Measurements from ENCODE around the gene TBL1X.
A peak's percentile ranks its signal among the peaks of the same experiment; 100 is the strongest.

TBL1X gene

DNA sequence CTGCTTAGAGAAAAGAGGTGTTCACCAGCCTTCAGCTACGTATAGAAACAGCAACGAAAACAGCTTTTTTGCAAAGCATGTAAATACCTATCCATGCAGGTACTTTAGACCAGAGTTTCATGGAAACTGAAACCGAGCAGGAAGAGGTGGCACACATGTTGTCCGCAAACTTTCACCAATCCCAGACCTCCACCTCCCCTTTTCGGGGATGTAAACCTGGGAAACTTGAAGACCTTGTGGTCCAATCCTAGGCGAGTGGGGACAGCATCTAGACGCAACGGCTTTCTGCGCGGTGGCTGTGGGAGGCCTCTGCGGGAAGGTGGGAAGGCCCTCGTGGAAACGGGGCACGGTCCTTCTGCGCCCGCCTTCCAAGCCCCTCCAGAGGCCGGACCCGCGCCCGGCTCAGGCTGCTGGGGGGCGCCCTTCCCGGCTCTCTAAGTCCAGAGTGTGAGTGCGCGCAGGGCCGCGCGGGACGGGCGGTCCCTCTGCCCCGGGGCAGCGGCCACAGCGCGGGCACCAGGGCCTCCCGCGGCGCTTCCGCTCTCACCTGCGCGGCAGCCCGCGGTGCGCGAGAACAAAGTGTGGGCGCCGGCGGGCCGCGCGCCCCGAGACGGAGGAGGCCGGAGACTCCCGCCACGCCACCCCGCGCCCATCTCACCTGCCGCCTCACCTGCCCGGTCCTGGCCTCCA, 320.5 kb downstream of the TBL1X start:
- Histone ChIP-seq H3K4me1 (ENCODE audit: insufficient read depth, low read length) (peaks cover 22% of the 10 kb centered on the region; the same call in 1 of the 2 replicates), H3K9me3 (ENCODE audit: insufficient read depth, low read depth, low read length) (no peaks in the 10 kb centered on the region), H3K36me3 (ENCODE audit: insufficient read depth, low read depth, low read length) (no peaks in the 10 kb centered on the region), H3K27me3 (ENCODE audit: insufficient read depth, low read length) (peaks cover 12% of the 10 kb centered on the region; the same call in 1 of the 2 replicates), H3K9ac (ENCODE audit: low read depth, low read length) (no peak overlapping the region; the same call in 1 of the 2 replicates), H3K27ac (ENCODE audit: low read length) (no peak overlapping the region), H3K4me3 (ENCODE audit: low read length) (peak overlapping the region; percentile 68)

DNA sequence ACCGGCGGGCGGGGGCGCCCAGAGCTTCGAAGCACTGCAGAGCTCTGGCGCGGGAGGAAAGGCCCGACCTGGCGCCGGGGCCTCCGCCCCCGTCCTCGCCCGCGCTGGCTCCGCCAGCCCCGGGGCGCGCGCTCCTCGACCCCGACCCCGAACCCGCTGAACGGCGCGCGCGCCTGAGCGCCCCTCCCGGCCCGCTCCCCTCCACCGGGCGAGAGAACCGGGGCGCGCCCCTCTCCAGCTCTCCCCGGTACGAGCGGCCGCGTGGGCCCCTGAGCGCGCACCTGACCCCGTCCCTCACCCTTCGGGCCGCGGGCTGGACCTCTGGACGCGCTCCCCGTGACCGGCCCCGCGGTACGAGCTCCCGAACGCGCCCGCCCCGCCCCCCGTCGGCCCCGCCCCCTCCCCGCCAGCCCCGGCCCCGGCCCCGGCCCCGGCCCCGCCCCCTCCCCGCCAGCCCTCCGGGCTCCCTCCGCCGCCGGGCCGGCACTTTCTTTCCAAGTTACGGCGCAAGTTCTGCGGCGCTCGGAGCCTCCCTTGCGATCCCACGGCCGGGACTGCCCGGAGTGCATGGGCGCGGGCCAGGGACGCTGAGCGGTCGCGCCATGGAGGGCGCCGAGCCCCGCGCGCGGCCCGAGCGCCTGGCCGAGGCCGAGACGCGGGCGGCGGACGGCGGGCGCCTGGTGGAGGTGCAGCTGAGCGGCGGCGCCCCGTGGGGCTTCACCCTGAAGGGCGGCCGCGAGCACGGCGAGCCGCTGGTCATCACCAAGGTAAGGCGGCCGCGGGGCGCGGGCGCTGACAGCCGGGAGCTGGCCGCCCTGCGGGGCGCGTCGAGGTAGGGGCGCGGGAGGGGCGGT, 321.3 kb downstream of the TBL1X start, which contains the start of gene SHROOM2:
SHROOM2 (plus strand) TSS at position 486 of the 854 bp plus-strand sequence; CDS start at position 603, 117 bp downstream.
- Histone ChIP-seq H3K9ac (ENCODE audit: low read depth, low read length) (peak within 1 kb of the TSS; percentile 73; the same call in 1 of the 2 replicates), H3K36me3 (ENCODE audit: insufficient read depth, low read depth, low read length) (no peaks in the 10 kb centered on the region), H3K4me3 (ENCODE audit: low read length) (peak within 1 kb of the TSS; percentile 79)

DNA sequence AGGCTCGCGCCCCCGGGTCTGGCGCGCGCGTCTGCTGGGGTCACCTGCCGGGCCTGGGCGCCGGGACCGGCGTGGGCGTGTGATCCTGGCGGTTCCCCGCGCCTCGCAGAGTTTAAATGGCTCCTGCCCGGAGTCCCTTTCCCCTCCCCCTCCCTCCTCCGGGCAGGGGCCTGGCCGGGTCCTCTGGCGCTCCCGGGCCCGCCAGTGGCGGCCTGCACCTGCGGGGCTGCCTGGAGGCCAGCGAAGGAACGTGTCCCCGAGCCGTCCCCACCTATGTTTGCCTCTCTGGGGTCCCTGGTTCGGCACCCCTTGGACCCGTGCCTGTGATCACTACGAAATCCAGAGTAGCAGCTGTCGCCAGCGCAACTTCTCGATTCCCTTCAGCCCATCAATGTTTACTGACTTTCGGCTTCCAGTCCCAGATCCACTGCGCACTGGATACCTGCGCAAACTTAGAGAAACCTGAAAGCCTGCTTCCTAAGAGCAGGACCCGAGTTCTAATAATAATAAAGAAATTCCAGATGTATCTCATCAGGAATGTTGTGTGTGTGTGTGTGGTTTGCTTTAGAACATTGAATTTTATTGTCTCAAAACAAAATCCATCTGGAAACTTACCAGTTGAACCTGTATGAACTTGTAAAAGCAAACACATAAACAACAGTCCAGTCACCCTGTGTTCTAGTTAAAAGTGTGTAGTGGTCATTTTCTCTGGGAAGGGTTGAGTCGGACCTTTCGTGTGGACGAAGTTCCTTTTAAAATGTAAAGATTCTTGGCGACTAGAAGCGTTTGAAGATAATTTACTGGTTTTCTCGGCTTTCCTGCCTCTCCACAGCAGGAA, 322.2 kb downstream of the TBL1X start:
- no peaks in the 10 kb centered on the region for H3K9me3 ChIP-seq (ENCODE audit: insufficient read depth, low read depth, low read length)
- H3K27me3 ChIP-seq (ENCODE audit: insufficient read depth, low read length), result peaks cover 12% of the 10 kb centered on the region; the same call in 1 of the 2 replicates
- H3K4me3 ChIP-seq (ENCODE audit: low read length), result peak overlapping the region; percentile 79
- H3K27ac ChIP-seq (ENCODE audit: low read length), result no peak overlapping the region
- H3K4me1 ChIP-seq (ENCODE audit: insufficient read depth, low read length), result peaks cover 31% of the 10 kb centered on the region; the same call in 1 of the 2 replicates
- H3K36me3 ChIP-seq (ENCODE audit: insufficient read depth, low read depth, low read length), result no peaks in the 10 kb centered on the region
- peak overlapping the region; percentile 73; the same call in 1 of the 2 replicates for H3K9ac ChIP-seq (ENCODE audit: low read depth, low read length)

More for the DNA sequence above, 321.3 kb downstream of the TBL1X start, which contains the start of gene SHROOM2:
- H3K4me1 ChIP-seq (ENCODE audit: insufficient read depth, low read length), result peaks cover 29% of the 10 kb centered on the region; the same call in 1 of the 2 replicates
- peaks cover 12% of the 10 kb centered on the region; the same call in 1 of the 2 replicates for H3K27me3 ChIP-seq (ENCODE audit: insufficient read depth, low read length)
- no peak within 1 kb of the TSS for H3K27ac ChIP-seq (ENCODE audit: low read length)
- no peaks in the 10 kb centered on the region for H3K9me3 ChIP-seq (ENCODE audit: insufficient read depth, low read depth, low read length)

DNA sequence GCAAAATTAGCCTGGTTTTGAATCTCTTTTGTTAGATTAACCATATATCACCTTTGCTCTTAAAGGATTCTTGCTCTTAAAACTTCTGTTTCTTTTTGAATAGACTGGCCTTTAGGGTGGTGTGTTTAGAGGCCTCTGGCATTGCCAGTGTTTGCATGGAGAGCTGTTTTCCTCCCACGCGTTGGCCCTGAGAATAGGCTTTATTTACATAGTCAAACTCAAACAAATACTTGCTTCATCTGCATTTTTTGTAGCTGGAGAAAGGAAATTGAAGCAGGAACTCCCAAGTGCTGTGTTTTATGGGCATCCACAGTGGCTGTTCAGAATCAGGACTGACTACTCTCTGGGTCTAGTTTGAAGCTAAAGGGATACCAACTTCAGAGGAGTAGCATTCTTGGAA, 324.1 kb downstream of the TBL1X start:
- H3K9me3 ChIP-seq (ENCODE audit: insufficient read depth, low read depth, low read length), result no peaks in the 10 kb centered on the region
- no peaks in the 10 kb centered on the region for H3K36me3 ChIP-seq (ENCODE audit: insufficient read depth, low read depth, low read length)
- H3K27me3 ChIP-seq (ENCODE audit: insufficient read depth, low read length), result peaks cover 12% of the 10 kb centered on the region; the same call in 1 of the 2 replicates
- peaks cover 31% of the 10 kb centered on the region; the same call in 1 of the 2 replicates for H3K4me1 ChIP-seq (ENCODE audit: insufficient read depth, low read length)
- H3K27ac ChIP-seq (ENCODE audit: low read length), result peak overlapping the region; percentile 49
- peak overlapping the region; percentile 45 for H3K9ac ChIP-seq (ENCODE audit: low read depth, low read length)
- peak overlapping the region; percentile 79 for H3K4me3 ChIP-seq (ENCODE audit: low read length)

DNA sequence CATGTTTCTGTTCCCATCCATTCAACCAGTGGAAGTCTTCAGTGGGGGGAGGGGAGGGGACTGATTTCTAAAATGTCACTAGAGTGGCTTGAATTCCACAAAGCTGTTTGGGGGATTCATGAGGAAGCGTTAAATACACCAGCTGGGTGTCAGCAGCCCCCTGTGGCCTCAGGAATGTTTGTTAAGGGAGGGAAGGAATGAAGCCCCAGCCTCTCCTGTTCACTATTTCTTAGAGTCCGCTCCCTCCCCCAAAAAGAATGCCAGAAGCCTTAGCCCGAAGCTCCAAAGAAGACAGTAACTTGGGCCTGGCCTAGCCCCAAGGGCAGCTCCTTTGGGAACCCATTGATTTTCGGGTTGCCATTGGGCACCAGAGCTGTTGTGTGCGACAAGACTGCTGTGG, 324.7 kb downstream of the TBL1X start:
- peak overlapping the region; percentile 69 for H3K9ac ChIP-seq (ENCODE audit: low read depth, low read length)
- peak overlapping the region; percentile 79 for H3K4me3 ChIP-seq (ENCODE audit: low read length)
- peaks cover 12% of the 10 kb centered on the region; the same call in 1 of the 2 replicates for H3K27me3 ChIP-seq (ENCODE audit: insufficient read depth, low read length)
- H3K4me1 ChIP-seq (ENCODE audit: insufficient read depth, low read length), result peaks cover 31% of the 10 kb centered on the region; the same call in 1 of the 2 replicates
- H3K9me3 ChIP-seq (ENCODE audit: insufficient read depth, low read depth, low read length), result no peaks in the 10 kb centered on the region
- no peaks in the 10 kb centered on the region for H3K36me3 ChIP-seq (ENCODE audit: insufficient read depth, low read depth, low read length)
- peak overlapping the region; percentile 84 for H3K27ac ChIP-seq (ENCODE audit: low read length)
